ENCODE data around the gene TST. TPM values are rescaled to one million over a fixed set of nuclear protein-coding genes. Genes with fewer than 3 reads are reported as not detected.

The TST gene
- total RNA-seq, 1 donor from 2014 or later = 7.2 TPM

DNA sequence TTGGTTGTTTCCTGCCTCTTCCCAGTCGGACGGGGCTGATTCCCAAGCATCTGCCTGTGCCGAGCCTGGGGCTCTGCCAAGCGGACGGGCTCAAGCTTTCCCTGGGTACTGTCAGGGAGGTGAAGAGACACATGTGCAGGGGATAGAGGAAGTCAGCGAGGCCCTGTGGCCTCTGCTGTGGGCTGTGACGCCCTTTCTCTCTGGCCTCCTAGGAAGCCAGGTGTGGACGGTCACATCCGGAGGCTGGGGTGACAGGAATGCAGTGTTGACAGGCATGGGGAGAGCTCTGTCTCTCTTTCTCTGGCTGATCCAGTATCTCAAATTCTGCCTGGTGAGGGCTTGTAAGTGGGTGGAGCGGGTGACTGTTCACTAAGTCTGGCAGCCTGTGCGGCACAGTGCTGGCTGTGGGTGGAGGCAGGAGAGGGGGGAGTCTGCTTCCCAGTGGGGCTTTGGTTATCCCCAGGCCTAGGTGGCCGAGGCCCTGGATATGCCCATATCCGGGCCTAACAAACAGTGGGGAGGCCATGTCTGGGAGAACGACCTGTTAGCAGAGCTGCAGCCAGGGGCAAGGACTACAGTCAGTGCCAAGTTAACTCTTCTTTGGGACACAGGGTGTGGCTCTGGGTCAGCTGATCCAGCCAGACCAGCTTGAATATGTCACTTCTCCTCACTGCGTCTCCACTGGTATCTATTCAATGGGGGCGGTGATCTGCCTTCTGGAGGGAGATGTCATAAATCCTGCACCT, 34.2 kb upstream of the TST start:
- DNase-seq (no peak), ATAC-seq (ENCODE audit: low read depth) (no peak)
- no peaks in the 10 kb centered on the region for H3K9me3 Mint-ChIP-seq
- CTCF ChIA-PET = interaction anchor here (0.7 to 1.0 kb wide), 2 partner anchors 110 to 272 kb away, joined by 3 read pairs; no protein-coding TSS in a partner anchor
- POLR2A ChIA-PET = no interaction called here
- H3K36me3 Mint-ChIP-seq (ENCODE audit: low read depth) = peaks cover 34% of the 10 kb centered on the region
- H3K4me1 Mint-ChIP-seq = peaks cover 18% of the 10 kb centered on the region
- H3K27me3 Mint-ChIP-seq = no peaks in the 10 kb centered on the region
- intact Hi-C loops (cut with micrococcal nuclease) = no loop called here
- no peak overlapping the region for H3K27ac Mint-ChIP-seq
- TF ChIP-seq, protein P1, sequence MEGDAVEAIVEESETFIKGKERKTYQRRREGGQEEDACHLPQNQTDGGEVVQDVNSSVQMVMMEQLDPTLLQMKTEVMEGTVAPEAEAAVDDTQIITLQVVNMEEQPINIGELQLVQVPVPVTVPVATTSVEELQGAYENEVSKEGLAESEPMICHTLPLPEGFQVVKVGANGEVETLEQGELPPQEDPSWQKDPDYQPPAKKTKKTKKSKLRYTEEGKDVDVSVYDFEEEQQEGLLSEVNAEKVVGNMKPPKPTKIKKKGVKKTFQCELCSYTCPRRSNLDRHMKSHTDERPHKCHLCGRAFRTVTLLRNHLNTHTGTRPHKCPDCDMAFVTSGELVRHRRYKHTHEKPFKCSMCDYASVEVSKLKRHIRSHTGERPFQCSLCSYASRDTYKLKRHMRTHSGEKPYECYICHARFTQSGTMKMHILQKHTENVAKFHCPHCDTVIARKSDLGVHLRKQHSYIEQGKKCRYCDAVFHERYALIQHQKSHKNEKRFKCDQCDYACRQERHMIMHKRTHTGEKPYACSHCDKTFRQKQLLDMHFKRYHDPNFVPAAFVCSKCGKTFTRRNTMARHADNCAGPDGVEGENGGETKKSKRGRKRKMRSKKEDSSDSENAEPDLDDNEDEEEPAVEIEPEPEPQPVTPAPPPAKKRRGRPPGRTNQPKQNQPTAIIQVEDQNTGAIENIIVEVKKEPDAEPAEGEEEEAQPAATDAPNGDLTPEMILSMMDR (IDR thresholded peaks at IDR 0.05) = no peak
- peak overlapping the region; percentile 28 for H3K4me3 Mint-ChIP-seq

DNA sequence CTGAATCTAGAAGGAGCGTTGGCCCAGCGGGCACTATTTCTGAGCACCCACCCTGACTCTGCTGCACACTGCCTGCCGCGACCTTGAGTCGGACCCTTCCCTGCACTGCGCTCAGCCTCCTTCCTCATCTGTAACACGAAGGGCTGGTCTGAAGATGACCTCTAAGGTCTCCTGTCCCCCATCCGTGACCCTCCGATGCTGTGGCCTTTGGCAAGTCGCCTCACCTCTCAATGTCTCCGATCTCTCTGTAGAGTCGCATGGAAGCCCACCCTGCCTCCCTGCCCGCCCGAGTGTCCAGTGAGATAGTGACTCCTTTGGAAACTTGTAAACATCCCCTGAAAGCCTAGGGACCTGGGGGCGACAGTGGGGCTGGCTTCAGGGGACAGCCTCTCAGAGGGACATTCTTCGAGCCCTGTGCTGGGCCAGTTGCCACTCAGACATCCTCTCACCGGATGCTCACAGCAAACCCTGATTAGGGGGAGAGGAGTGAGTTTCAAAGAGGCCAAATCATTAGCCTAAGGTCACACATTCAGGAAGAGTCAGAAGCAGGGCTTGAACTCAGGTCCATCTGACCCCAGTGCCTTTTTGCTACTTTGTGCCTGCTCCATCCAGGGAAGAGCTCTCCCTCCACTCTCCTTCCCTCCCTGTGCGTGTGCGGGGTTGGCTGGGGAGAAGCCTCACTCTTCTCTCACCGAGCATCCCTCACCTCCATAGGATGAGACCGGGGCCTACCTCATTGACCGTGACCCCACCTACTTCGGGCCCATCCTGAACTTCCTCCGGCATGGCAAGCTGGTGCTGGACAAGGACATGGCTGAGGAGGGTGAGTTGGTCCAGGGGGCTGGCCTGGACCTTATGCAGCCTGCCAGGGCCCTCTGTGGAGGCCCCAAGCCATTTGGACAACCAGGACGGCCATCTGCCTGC, 33.4 kb upstream of the TST start:
- TF ChIP-seq, protein P1 (IDR thresholded peaks at IDR 0.05) = no peak
- no peak overlapping the region for H3K27ac Mint-ChIP-seq
- DNase-seq = no peak
- H3K36me3 Mint-ChIP-seq (ENCODE audit: low read depth) = peaks cover 28% of the 10 kb centered on the region
- no peak for ATAC-seq (ENCODE audit: low read depth)
- intact Hi-C loops (cut with micrococcal nuclease) = no loop called here
- H3K4me3 Mint-ChIP-seq = peak overlapping the region; percentile 80
- no peaks in the 10 kb centered on the region for H3K27me3 Mint-ChIP-seq
- POLR2A ChIA-PET = interaction anchor here (0.6 to 1.4 kb wide), 6 partner anchors 31 to 523 kb away, joined by 3 to 9 read pairs (median 4); partner anchors contain the start of gene EIF3D
- H3K4me1 Mint-ChIP-seq = peaks cover 18% of the 10 kb centered on the region
- CTCF ChIA-PET = interaction anchor here (1.7 kb wide), 1 partner anchor 24 kb away, joined by 4 read pairs; no protein-coding TSS in a partner anchor
- H3K9me3 Mint-ChIP-seq = no peaks in the 10 kb centered on the region

DNA sequence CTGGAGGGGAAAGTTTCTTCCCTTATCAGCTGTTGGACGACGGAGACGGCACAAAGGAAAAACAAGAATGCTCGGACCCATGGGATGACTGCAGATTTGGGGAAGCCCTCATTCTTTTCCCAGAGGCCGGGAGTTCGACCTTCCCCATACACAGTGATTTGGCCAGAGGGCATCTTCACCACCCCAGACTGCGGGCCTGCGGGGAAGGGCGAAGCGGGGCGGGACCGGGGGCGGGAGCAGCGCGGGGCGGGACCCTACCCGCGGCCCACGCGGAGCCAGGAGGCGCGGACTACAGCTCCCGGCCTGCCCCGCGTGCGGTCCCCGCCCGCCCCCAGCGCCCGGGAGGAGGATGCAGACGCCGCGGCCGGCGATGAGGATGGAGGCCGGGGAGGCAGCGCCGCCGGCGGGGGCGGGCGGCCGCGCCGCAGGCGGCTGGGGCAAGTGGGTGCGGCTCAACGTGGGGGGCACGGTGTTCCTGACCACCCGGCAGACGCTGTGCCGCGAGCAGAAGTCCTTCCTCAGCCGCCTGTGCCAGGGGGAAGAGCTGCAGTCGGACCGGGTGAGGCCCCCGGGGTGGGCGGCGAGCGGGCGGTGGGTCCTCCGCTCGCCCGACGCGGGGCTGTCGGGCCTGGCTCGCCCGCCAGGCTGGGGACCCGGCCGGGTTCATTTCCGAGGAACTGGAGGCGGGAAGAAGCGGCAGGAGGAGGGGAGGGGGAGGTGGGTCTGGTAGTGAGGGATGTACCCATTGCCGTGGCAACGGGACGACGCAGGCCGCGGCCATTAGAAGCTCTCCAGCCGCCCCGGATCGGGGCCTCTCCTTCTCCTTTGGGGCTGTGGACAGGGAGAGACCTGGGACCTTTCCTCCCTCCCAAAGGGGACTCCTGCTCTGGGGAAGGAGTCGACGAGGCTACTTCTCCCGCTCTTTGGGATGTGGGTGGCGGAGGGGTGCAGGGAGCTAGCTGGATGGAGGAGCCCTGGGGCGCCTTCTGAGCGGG, 32.4 kb upstream of the TST start, which contains the start of gene KCTD17:
Gene KCTD17, plus strand, starts transcription at position 352 of the 995 bp plus-strand sequence. Its CDS starts 19 bp downstream, at position 371.
- ChIA-PET CTCF (interaction anchor here (0.9 to 1.7 kb wide), 2 partner anchors 25 to 210 kb away, joined by 3 to 4 read pairs; no protein-coding TSS in a partner anchor), POLR2A (interaction anchor here (0.6 to 1.4 kb wide), 11 partner anchors 30 to 522 kb away, joined by 3 to 9 read pairs (median 3); partner anchors contain the start of genes EIF3D, IFT27 and TST)
- ATAC-seq (ENCODE audit: low read depth) (peak; percentile 100), DNase-seq (peak; percentile 76)
- Mint-ChIP-seq H3K9me3 (no peaks in the 10 kb centered on the region), H3K4me3 (peak within 1 kb of the TSS; percentile 80), H3K36me3 (ENCODE audit: low read depth) (peaks cover 19% of the 10 kb centered on the region), H3K27ac (no peak within 1 kb of the TSS), H3K4me1 (peaks cover 18% of the 10 kb centered on the region), H3K27me3 (no peaks in the 10 kb centered on the region)
- intact Hi-C loops (cut with micrococcal nuclease) = loop anchor here (1.0 kb wide), 1 partner anchor 148 kb away; no protein-coding TSS in a partner anchor
- TF ChIP-seq, protein P1 (IDR thresholded peaks at IDR 0.05) = no peak

DNA sequence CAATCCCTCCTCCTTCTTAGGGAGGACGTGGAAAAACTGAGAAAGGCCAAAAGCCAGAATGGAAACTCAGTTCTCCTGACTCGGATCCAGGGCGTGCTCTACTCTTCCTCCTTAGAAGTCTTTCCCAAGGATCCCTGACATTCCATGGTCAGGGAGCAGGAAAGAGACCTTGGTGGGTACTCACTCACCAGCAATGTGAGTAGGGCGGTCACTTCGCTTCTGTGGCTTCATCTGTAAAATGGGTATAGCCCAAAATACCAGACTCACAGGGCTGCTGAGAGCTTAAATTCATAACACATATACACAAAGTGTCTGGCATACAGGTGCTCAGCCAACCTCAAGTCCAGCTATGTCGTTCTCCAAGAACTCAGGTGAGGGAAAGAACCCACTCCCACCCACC, 31.7 kb upstream of the TST start:
- Mint-ChIP-seq H3K36me3 (ENCODE audit: low read depth) (peaks cover 13% of the 10 kb centered on the region), H3K27ac (no peak overlapping the region), H3K4me3 (peak overlapping the region; percentile 19), H3K4me1 (peaks cover 18% of the 10 kb centered on the region), H3K27me3 (no peaks in the 10 kb centered on the region), H3K9me3 (no peaks in the 10 kb centered on the region)
- intact Hi-C loops (cut with micrococcal nuclease) = loop anchor here (1.0 kb wide), 1 partner anchor 148 kb away; no protein-coding TSS in a partner anchor
- TF ChIP-seq, protein P1 (IDR thresholded peaks at IDR 0.05) = no peak
- ChIA-PET CTCF (interaction anchor here (0.9 to 1.7 kb wide), 2 partner anchors 26 to 210 kb away, joined by 3 to 4 read pairs; no protein-coding TSS in a partner anchor), POLR2A (interaction anchor here (0.6 to 1.4 kb wide), 6 partner anchors 32 to 275 kb away, joined by 3 to 4 read pairs (median 3); partner anchors contain the start of genes IFT27 and TST)
- ATAC-seq (ENCODE audit: low read depth) (no peak), DNase-seq (no peak)
